Left lung (tissue), 10 donors: ENCODE results near the gene TMEM247. TPM values are rescaled to one million over a fixed set of nuclear protein-coding genes. Genes with fewer than 3 reads are reported as not detected.

Experiments
- ATAC-seq: fragments of 200-7000 bp; cut with Tn5 transposase; one replicate; pipeline ENCODE4 v1.9.1; 2020; ENCODE audit warnings: moderate library complexity
- DNase-seq, 4 donors: peaks; one replicate each; pipeline ENCODE4 v3.0.0-alpha.2; 2013 to 2020
- H3K27ac ChIP-seq, 2 donors: fragments of 200-600 bp; sonication (generic) in 1 of 2; one replicate each; pipeline versions ENCODE4 v1.5.0 to v1.8.0; 2020 to 2021
- H3K27me3 ChIP-seq, 2 donors: fragments of 200-600 bp; sonication (generic) in 1 of 2; one replicate each; pipeline versions ENCODE4 v1.5.0 to v1.8.0; 2020 to 2021
- H3K36me3 ChIP-seq, 2 donors: fragments of 200-600 bp; sonication (generic) in 1 of 2; one replicate each; pipeline versions ENCODE4 v1.5.0 to v1.8.0; 2020 to 2021
- H3K4me1 ChIP-seq, 2 donors: fragments of 200-600 bp; one replicate each; pipeline ENCODE4 v1.8.0; 2021
- H3K4me3 ChIP-seq, 2 donors: fragments of 200-600 bp; sonication (generic) in 1 of 2; one replicate each; pipeline versions ENCODE4 v1.5.0 to v1.8.0; 2020 to 2021; ENCODE audit warnings: mild to moderate bottlenecking in 1 of 2
- H3K9me3 ChIP-seq, 2 donors: fragments of 200-600 bp; sonication (generic) in 1 of 2; one replicate each; pipeline versions ENCODE4 v1.5.0 to v1.8.0; 2020 to 2021
- CTCF ChIP-seq, 2 donors: fragments of 200-600 bp; sonication (generic) in 1 of 2; IDR thresholded peaks; one replicate each; pipeline versions ENCODE4 v1.5.0 to v1.8.0; 2021; ENCODE audit warnings: antibody characterized with exemption in 2 of 2
- intact Hi-C, 2 donors: fragments of 100-400 bp; cut with DNase I; formaldehyde crosslinking; loops; one replicate each; pipeline versions ENCODE4 v1.11.2 to v1.14.2; 2022
- polyA plus RNA-seq, 6 donors: library from polyadenylated mRNA; unstranded; fragments of 120-200 nt; gene quantifications; one replicate each; pipeline ENCODE4 v1.2.1, GENCODE V29; 2013; ENCODE audit not compliant: insufficient read length in 6 of 6
- total RNA-seq, 2 donors: library from RNA; stranded (reverse); fragmentation: NEBNext Ultra II Directional; extraction: Animal tissue kit (Norgen Biotek cat#: 25700); gene quantifications; one replicate each; pipeline ENCODE4 v1.2.1, GENCODE V29; 2021
- donor health status: DM: no; HTN: yes; CAD: no.
- donor health status: DM: no; HTN: no; CAD: no.

TMEM247 gene
- total and polyA plus RNA-seq, 8 donors, result not detected

- Histone ChIP-seq H3K4me1 (peaks cover 25 to 49% of the 10 kb centered on the region in 2 donors), H3K4me3 (no peak overlapping the region), H3K36me3 (no peaks in the 10 kb centered on the region), H3K27ac (peak overlapping the region; percentile 62 to 67), H3K9me3 (no peaks in the 10 kb centered on the region), H3K27me3 (no peaks in the 10 kb centered on the region)
- intact Hi-C loops, result no loop called here
- TF ChIP-seq CTCF (IDR thresholded peaks at IDR 0.05), result peak; percentile 98
- ATAC-seq (peak; percentile 83), DNase-seq (peak; percentile 67 to 89 (median 78))
These were observed 18.2 kb upstream of the TMEM247 start for GRCh38 chr2:46461011-46461674.

GRCh38 chr2:46461709-46462171 lies 17.6 kb upstream of the TMEM247 start:
- peak overlapping the region in 1 of 2 donors; percentile 62 for H3K27ac ChIP-seq
- intact Hi-C loops, result no loop called here
- H3K9me3 ChIP-seq, result no peaks in the 10 kb centered on the region
- ATAC-seq (peak; percentile 3), DNase-seq (no peak)
- H3K27me3 ChIP-seq, result no peaks in the 10 kb centered on the region
- H3K4me3 ChIP-seq, result no peak overlapping the region
- no peaks in the 10 kb centered on the region for H3K36me3 ChIP-seq
- TF ChIP-seq CTCF (IDR thresholded peaks at IDR 0.05), result peak in 1 of 2 donors; percentile 60
- H3K4me1 ChIP-seq, result peaks cover 25 to 49% of the 10 kb centered on the region in 2 donors

GRCh38 chr2:46462936-46463335 lies 16.4 kb upstream of the TMEM247 start:
- no peaks in the 10 kb centered on the region for H3K36me3 ChIP-seq
- peaks cover 25 to 49% of the 10 kb centered on the region in 2 donors for H3K4me1 ChIP-seq
- no peak for TF ChIP-seq CTCF (IDR thresholded peaks at IDR 0.05)
- no peak overlapping the region for H3K27ac ChIP-seq
- no peak for DNase-seq
- no peaks in the 10 kb centered on the region for H3K27me3 ChIP-seq
- no peak overlapping the region for H3K4me3 ChIP-seq
- no peak for ATAC-seq
- no peaks in the 10 kb centered on the region for H3K9me3 ChIP-seq
- intact Hi-C loops, result no loop called here

GRCh38 chr2:46469116-46469515 lies 10.2 kb upstream of the TMEM247 start:
- H3K4me3 ChIP-seq, result no peak overlapping the region
- DNase-seq, result no peak
- ATAC-seq, result no peak
- peaks cover 0 to 20% of the 10 kb centered on the region in 2 donors for H3K4me1 ChIP-seq
- TF ChIP-seq CTCF (IDR thresholded peaks at IDR 0.05), result no peak
- intact Hi-C loops, result loop anchor here in 1 of 2 donors (5.0 kb wide), 1 partner anchor 133 kb away; no protein-coding TSS in a partner anchor
- no peaks in the 10 kb centered on the region for H3K9me3 ChIP-seq
- H3K36me3 ChIP-seq, result no peaks in the 10 kb centered on the region
- H3K27ac ChIP-seq, result no peak overlapping the region
- H3K27me3 ChIP-seq, result no peaks in the 10 kb centered on the region

- peaks cover 0 to 15% of the 10 kb centered on the region in 2 donors for H3K4me1 ChIP-seq
- no peaks in the 10 kb centered on the region for H3K9me3 ChIP-seq
- intact Hi-C loops, result loop anchor here in 1 of 2 donors (5.0 kb wide), 1 partner anchor 133 kb away; no protein-coding TSS in a partner anchor
- no peaks in the 10 kb centered on the region for H3K36me3 ChIP-seq
- no peak overlapping the region for H3K4me3 ChIP-seq
- H3K27ac ChIP-seq, result peak overlapping the region in 1 of 2 donors; percentile 69
- TF ChIP-seq CTCF (IDR thresholded peaks at IDR 0.05), result no peak
- H3K27me3 ChIP-seq, result no peaks in the 10 kb centered on the region
- no peak for DNase-seq
- ATAC-seq, result no peak
These were observed 9.7 kb upstream of the TMEM247 start for GRCh38 chr2:46469700-46470099.
